Subcutaneous adipose tissue (tissue), 4 donors: ENCODE results near the gene HES5. TPM values are rescaled to one million over a fixed set of nuclear protein-coding genes. Genes with fewer than 3 reads are reported as not detected.

Experiments
- CTCF ChIP-seq: fragments of 450-650 bp; IDR thresholded peaks from one replicate; pipeline ENCODE4 v1.5.1; 2016; ENCODE audit warnings: low read depth, mild to moderate bottlenecking, control low read depth, antibody characterized with exemption, moderate library complexity
- total RNA-seq, 4 donors: library from RNA; depleted of rRNA; stranded (reverse); fragments of >200 nt; gene quantifications; one replicate each; pipeline ENCODE4 v1.1.0, GENCODE V29; 2016

The HES5 gene
- total RNA-seq, 4 donors from 2014 or later = 0.57 TPM; not detected in 3

- TF ChIP-seq CTCF = no peak
These were observed 25.7 kb downstream of the HES5 start for GRCh38 chr1:2504225-2504948.

- TF ChIP-seq CTCF = no peak
These were observed 26.4 kb downstream of the HES5 start for GRCh38 chr1:2503554-2504224.

GRCh38 chr1:2502661-2503553, 27.2 kb downstream of the HES5 start:
- TF ChIP-seq CTCF = no peak

- TF ChIP-seq CTCF = no peak
These were observed 27.9 kb downstream of the HES5 start for GRCh38 chr1:2502210-2502609.

- TF ChIP-seq CTCF = no peak
These were observed 28.3 kb downstream of the HES5 start for GRCh38 chr1:2501820-2502119.

GRCh38 chr1:2501041-2501819, 28.8 kb downstream of the HES5 start:
- no peak for TF ChIP-seq CTCF
